ENCODE results near the gene DYNLT4. TPM values are rescaled to one million over a fixed set of nuclear protein-coding genes. Genes with fewer than 3 reads are reported as not detected.
A peak's percentile ranks its signal among the peaks of the same experiment; 100 is the strongest.

Gene DYNLT4
- total RNA-seq, 1 experiment from 2014 or later, result 0.31 TPM

GRCh38 chr1:44783697-44784093, 23.5 kb downstream of the DYNLT4 start (continued):
- TF ChIP-seq NR1H2 (CRISPR knock-in tag; IDR thresholded peaks at IDR 0.05) (no peak), FOXJ3 (CRISPR knock-in tag; IDR thresholded peaks at IDR 0.05; ENCODE audit: borderline replicate concordance) (no peak)

- ATAC-seq (peak; percentile 9), DNase-seq (ENCODE audit: low spot score) (no peak)
- CTCF ChIA-PET, result interaction anchor here (0.5 to 2.1 kb wide), 9 partner anchors 9 to 576 kb away, joined by 3 to 11 read pairs (median 4); partner anchors contain the start of genes PLK3 and RNU5D-1
- peaks cover 37% of the 10 kb centered on the region for H3K4me1 Mint-ChIP-seq
- no peak overlapping the region for H3K4me3 Mint-ChIP-seq
- H3K9me3 Mint-ChIP-seq, result no peaks in the 10 kb centered on the region
- H3K27me3 Mint-ChIP-seq (ENCODE audit: low read depth), result peaks cover 8% of the 10 kb centered on the region
- peaks cover 49% of the 10 kb centered on the region for H3K36me3 Mint-ChIP-seq
- POLR2A ChIA-PET, result interaction anchor here (0.9 to 1.2 kb wide), 5 partner anchors 20 to 59 kb away, joined by 4 to 10 read pairs (median 4); partner anchors contain the start of gene PLK3
- H3K27ac Mint-ChIP-seq, result peak overlapping the region; percentile 91
- no peak for TF ChIP-seq SMAD4 (CRISPR knock-in tag; IDR thresholded peaks at IDR 0.05)
- no peak for TF ChIP-seq ARID4B (CRISPR knock-in tag; IDR thresholded peaks at IDR 0.05; ENCODE audit: borderline replicate concordance)
- peak; percentile 57 for TF ChIP-seq ZNF425 (CRISPR knock-in tag; conservative IDR thresholded peaks at IDR 0.05)
- no peak for TF ChIP-seq E2F1 (CRISPR knock-in tag; IDR thresholded peaks at IDR 0.05)
- no peak for TF ChIP-seq ZNF317 (CRISPR knock-in tag; IDR thresholded peaks at IDR 0.05; ENCODE audit: borderline replicate concordance, low read depth)
- no peak for TF ChIP-seq ZNF423 (CRISPR knock-in tag; IDR thresholded peaks at IDR 0.05)
- no peak for TF ChIP-seq FOXP4 (CRISPR knock-in tag; IDR thresholded peaks at IDR 0.05)
- TF ChIP-seq STAT6 (CRISPR knock-in tag; conservative IDR thresholded peaks at IDR 0.05; ENCODE audit: low read depth), result no peak
- no peak for TF ChIP-seq MXD4 (CRISPR knock-in tag; IDR thresholded peaks at IDR 0.05; ENCODE audit: borderline replicate concordance)
- peak; percentile 79; the same call in 1 of the 2 replicates for TF ChIP-seq ERG (CRISPR knock-in tag; IDR thresholded peaks at IDR 0.05)
- no peak for TF ChIP-seq FOXK1 (CRISPR knock-in tag; IDR thresholded peaks at IDR 0.05)
- no peak for TF ChIP-seq PREB (CRISPR knock-in tag; IDR thresholded peaks at IDR 0.05; ENCODE audit: borderline replicate concordance)
- no peak for TF ChIP-seq NFE2L1 (CRISPR knock-in tag; IDR thresholded peaks at IDR 0.05)
- no peak for TF ChIP-seq ZBTB21 (CRISPR knock-in tag; IDR thresholded peaks at IDR 0.05; ENCODE audit: borderline replicate concordance)
- TF ChIP-seq PRRX2 (CRISPR knock-in tag; IDR thresholded peaks at IDR 0.05), result no peak; the same call in 1 of the 2 replicates
- TF ChIP-seq SP1 (CRISPR knock-in tag; conservative IDR thresholded peaks at IDR 0.05), result peak; percentile 35; the same call in 1 of the 2 replicates
- no peak for TF ChIP-seq ZNF219 (CRISPR knock-in tag; IDR thresholded peaks at IDR 0.05; ENCODE audit: borderline replicate concordance)
- TF ChIP-seq RORB (CRISPR knock-in tag; IDR thresholded peaks at IDR 0.05), result no peak
- no peak for TF ChIP-seq JAZF1 (CRISPR knock-in tag; IDR thresholded peaks at IDR 0.05)
Measured at GRCh38 chr1:44780583-44781121, 26.5 kb downstream of the DYNLT4 start.

Data from WTC11 (cell line).